GM15510 (cell line): ENCODE data around the gene ANKRA2.

ENCODE experiments used
- POLR2A ChIP-seq: IDR thresholded peaks from 3 replicates; pipeline ENCODE4 v1.6.1; 2011; ENCODE audit warnings: borderline replicate concordance; ENCODE audit not compliant: insufficient read length; ENCODE audit errors: extremely low read depth

Gene ANKRA2

GRCh38 chr5:73532195-73532594 lies 33.2 kb downstream of the ANKRA2 start:
- TF ChIP-seq POLR2A: no peak

- TF ChIP-seq POLR2A: no peak
These were observed 34.1 kb downstream of the ANKRA2 start for GRCh38 chr5:73531356-73531755.

- TF ChIP-seq POLR2A: no peak
These were observed 36.4 kb downstream of the ANKRA2 start for GRCh38 chr5:73529081-73529480.

GRCh38 chr5:73528248-73528647 lies 37.2 kb downstream of the ANKRA2 start:
- no peak for TF ChIP-seq POLR2A

GRCh38 chr5:73525606-73526203 lies 39.7 kb downstream of the ANKRA2 start:
- no peak for TF ChIP-seq POLR2A

- TF ChIP-seq POLR2A: no peak
These were observed 41.6 kb downstream of the ANKRA2 start for GRCh38 chr5:73523861-73524260.

- no peak for TF ChIP-seq POLR2A
These were observed 42.5 kb downstream of the ANKRA2 start for GRCh38 chr5:73522989-73523388.

GRCh38 chr5:73519531-73520283 lies 45.7 kb downstream of the ANKRA2 start:
- TF ChIP-seq POLR2A: no peak

- TF ChIP-seq POLR2A: no peak
These were observed 50.2 kb downstream of the ANKRA2 start for GRCh38 chr5:73515232-73515631.

- no peak for TF ChIP-seq POLR2A
These were observed 51.0 kb downstream of the ANKRA2 start for GRCh38 chr5:73514418-73514817.

- TF ChIP-seq POLR2A: no peak
These were observed 51.4 kb downstream of the ANKRA2 start for GRCh38 chr5:73513996-73514395.

GRCh38 chr5:73507062-73507461 lies 58.4 kb downstream of the ANKRA2 start:
- TF ChIP-seq POLR2A: no peak

GRCh38 chr5:73506459-73506955 lies 58.9 kb downstream of the ANKRA2 start:
- TF ChIP-seq POLR2A: no peak
